Middle frontal gyrus (tissue), 1 donor: ENCODE measurements around the gene ZBED5.
"Not testable (repeated sequence)": the region's sequence is repeated elsewhere in the genome, so short reads cannot be mapped to it uniquely, and the experiment has no call there.

Experiments
- DNase-seq: peaks from one replicate; pipeline ENCODE4 v3.0.0-alpha.2; 2015; ENCODE audit warnings: low spot score; ENCODE audit errors: extremely low spot score

Gene ZBED5

DNA sequence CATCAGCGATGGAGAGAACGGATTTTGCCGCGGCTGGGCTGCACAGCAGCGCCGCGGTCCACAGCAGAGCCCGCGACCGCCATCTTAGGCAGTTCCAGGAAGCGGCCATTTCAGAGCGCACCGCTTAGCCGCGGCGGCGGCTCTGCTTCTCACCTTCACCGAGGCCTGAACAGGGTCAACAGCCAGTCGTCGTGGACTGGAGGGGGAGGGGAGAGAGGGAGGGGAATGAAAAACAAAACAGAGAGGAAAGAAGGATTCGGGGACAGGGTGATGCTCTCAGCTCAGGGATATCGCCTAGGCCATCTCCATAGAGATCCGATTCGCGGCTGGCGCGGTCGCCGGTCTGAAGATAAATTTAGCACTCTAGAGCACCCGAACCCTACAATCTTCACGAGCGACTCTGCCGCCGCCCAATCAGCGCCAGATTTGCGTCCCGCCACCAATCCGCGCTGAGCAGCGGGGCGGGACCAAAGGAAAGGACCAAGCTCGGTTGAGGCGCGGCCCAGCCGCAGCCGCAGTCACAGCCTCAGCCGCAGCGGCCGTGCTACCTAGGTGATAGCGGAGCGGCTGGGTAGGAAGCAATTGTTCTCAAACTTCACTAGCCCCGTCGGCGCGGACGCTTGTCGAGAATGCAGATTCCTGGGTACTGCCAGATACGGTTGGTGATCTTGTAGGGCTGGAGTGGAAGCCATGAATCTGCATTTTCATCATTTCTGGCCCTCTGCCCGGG is at the start of gene ZBED5:
ZBED5 (minus strand) TSS at position 345 of the 730 bp plus-strand sequence. CDS start 3,108 bp downstream, outside the sequence.
- DNase-seq = peak; percentile 99

DNA sequence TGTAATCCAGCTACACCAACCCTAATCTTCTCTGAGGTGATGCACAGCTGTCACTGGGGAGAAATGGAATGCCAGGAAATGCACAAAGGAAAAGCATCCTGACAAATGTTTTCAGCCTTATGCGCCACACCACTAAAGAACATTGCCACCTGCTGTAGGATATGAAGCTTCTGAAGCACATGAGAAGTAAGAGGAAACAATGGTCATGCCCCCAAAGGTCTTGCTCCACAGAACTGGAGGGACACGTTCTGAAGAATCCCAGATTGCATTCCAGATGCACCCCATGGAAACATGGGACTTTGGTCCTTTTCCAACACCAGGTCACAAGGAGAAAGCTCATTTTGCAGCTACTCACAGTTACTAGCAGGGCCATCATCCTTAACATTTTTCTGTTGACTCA is 48.7 kb upstream of the ZBED5 start:
- DNase-seq = no peak

DNA sequence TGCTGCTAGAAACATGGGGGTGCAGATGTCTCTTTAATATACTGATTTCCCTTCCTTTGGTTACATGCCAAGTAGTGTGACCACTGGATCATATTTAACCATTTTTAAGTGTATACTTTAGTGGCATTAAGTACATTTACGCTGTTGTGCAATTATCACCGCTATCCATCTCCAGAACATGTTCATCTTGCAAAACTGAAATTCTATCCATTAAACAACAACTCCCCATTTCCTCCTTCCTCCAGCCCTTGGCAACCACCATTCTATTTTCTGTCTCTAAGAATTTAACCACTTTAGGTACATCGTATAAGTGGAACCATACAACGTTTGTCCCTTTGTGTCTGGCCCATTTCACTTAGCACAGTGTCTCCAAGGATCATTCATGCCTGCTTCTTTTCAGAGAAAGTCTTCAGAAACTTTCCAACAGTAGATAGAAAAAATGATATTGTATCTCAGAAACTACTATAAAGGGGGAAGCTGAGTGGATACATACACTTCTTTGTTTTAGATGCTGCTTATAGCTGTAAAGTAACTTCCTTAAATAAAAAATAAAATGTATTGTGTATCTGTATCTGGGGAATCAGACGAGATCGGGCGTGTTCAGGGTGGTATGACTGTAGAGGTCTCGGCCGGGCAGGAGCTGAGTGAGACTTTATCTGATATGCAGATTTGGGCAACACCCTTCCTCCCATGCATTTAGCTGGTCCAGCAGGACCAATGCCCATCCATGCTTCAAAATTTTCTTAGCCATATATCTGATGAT is 44.6 kb upstream of the ZBED5 start:
- no peak for DNase-seq

DNA sequence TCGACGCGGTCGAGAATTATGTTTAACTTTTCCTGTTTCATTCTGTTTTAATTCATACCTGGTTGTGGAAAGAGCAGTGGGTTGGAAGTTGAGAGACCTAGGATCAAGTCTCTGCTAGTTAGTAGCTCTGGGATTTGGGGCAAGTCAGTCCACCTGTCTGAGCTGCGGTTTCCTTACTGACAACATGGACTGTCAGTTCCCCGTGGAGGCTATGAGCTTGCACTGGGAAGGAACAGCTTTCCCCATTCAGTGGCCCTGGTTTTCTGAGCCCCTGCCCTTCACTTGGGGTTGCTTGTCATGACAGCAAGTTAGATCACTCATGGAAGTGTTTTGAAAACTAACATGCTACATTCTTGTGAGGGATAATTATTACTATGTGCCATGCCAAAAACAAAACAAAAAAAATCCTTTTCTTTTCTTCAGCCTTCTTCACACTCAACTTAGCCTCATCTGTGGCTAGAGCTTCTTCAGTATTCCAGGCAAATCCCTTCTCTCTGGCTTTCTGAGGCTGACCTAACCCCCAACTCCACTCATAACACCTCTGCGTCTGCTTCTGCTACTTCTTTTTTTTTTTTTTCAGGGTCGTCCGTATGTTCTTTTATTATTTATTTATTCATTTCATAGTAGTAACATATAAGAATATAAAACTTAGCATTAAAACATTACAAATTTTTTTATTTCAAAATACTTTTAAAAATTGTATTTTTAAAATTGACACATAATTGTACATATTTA is 43.0 kb upstream of the ZBED5 start:
- DNase-seq = no peak

- DNase-seq = no peak
These were observed 41.4 kb upstream of the ZBED5 start for GRCh38 chr11:10899121-10899830.

- no peak for DNase-seq
These were observed 40.8 kb upstream of the ZBED5 start for GRCh38 chr11:10898763-10899025.

DNA sequence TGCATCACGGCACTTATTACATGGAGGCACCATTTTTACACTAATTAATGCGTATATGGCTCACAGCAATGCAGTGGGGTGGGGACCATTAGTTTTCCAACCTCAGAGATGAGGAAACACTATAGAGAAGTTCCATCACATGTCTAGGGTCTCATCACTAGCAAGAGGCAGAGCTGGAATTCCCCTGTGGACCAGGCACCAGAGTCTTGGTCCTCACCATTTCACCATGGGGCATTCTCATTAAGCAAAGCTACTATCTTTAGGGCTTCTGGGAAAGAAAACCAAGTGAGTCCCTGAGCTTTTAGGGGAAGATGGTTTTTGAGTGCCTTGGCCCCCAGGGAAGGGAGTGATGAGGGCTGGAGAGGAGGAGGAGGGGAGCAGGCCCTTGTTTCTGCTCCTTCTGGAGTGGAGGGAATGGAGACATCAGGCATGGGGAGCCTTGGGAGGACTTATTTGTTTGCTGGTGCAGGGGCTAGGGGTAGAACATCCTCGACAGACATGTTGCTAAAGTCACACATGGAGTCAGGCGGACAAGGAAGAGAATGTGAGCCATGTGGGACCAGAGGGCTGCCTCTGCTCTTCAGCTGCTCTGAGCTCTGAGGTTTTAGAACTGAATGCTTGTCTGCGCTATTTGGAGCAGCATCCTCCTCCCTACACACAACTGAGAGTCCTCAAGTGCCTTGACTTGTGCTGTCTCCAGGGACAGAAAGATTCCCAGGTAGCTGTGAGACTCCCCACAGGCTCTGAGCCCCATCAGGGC is 40.3 kb upstream of the ZBED5 start:
- no peak for DNase-seq

DNA sequence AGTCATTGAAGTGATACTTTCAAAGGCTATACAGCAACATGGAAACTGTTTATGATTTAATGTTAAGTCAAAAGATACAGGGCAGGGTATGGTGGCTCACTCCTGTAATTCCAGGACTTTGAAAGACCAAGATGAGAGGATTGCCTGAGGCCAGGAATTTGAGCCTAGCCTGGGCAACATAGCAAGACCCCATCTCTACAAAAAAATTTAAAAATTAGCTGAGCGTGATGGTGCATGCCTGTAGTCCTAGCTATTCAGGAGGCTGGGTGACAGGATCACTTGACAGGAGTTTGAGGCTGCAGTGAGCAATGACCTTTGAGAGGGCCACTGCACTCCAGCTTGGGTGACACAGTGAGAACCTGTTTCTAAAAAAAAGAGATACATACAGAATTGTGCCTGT is 39.3 kb upstream of the ZBED5 start:
- no peak for DNase-seq

GRCh38 chr11:10896493-10896892 is 38.6 kb upstream of the ZBED5 start:
- DNase-seq = no peak

DNA sequence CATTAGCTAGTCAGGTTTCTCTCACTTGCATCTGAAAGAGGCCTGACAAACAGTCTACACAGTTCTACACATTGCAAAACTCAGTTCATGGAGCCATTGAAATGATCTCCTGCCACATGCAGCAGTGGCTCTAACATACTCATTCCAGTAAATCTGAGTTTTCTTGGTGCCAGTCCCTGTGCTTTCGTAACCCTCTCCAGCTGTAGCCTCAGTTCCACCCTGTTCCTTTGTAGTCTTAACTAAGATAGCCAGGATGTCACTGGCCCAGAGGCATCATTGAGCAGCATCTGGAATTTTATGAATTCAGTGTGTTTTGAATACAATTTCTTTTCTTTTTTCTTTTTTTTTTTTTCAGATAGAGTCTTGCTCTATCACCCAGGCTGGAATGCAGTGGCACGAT is 37.4 kb upstream of the ZBED5 start:
- no peak for DNase-seq

DNA sequence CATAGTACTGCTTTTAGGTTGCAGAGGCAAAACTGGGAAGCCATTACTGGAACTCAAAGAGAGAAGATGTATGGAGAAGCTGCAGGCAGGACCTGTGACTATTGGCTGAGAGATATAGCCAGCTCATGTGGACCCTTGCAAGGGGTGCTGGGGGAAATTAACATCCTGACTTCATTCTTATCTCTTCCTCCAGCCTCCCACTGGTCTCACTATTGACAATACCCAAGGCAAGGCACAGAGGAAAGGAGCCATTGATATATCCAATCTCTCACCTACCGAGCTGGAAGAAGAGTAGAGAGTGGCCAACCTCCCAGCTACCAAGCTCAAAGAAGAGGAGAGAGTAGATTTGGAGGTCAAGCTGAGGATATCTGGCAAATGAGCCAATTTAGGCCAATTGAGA is 36.8 kb upstream of the ZBED5 start:
- no peak for DNase-seq

DNA sequence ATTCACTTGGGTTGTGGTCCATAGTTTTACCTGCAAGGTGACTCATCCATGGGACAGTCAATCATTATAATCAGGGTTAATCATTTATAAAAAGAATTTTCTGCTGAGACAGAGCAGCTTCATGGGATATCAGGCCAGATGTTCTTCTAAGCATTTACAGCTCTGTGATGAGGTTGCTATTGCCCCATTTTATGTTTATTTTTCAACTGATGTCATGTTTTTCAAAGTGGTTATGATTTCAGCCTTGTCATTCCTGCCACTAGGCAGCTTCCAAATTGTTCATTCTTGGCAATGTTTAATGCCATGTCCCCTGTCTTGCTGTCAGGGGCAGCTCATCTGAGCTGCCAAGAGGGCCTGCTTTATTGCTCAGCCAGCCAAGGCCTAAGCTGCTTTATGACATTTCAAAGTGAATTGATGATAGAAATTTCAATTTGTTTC is 35.9 kb upstream of the ZBED5 start:
- DNase-seq = no peak

GRCh38 chr11:10892250-10892649 is 34.4 kb upstream of the ZBED5 start:
- DNase-seq = no peak

- DNase-seq = no peak
These were observed 33.4 kb upstream of the ZBED5 start for GRCh38 chr11:10891151-10891720.

DNA sequence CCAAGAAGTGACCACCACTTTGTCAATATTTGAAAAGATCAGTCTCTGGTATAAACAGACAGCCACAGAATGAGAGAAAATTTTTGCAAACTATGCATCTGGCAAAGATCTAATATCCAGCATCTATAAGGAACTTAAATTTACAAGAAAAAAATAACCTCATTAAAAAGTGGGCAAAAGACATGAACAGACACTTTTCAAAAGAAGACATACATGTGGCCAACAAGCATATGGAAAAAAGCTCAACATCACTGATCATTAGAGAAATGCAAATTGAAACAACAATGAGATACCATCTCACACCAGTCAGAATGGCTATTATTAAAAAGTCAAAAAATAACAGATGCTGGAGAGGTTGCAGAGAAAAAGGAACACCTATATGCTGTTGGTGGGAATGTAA is 32.2 kb upstream of the ZBED5 start:
- not testable (repeated sequence) for DNase-seq

GRCh38 chr11:10887307-10887706 is 29.5 kb upstream of the ZBED5 start:
- no peak for DNase-seq

GRCh38 chr11:10886652-10887250 is 28.9 kb upstream of the ZBED5 start:
- DNase-seq = no peak

DNA sequence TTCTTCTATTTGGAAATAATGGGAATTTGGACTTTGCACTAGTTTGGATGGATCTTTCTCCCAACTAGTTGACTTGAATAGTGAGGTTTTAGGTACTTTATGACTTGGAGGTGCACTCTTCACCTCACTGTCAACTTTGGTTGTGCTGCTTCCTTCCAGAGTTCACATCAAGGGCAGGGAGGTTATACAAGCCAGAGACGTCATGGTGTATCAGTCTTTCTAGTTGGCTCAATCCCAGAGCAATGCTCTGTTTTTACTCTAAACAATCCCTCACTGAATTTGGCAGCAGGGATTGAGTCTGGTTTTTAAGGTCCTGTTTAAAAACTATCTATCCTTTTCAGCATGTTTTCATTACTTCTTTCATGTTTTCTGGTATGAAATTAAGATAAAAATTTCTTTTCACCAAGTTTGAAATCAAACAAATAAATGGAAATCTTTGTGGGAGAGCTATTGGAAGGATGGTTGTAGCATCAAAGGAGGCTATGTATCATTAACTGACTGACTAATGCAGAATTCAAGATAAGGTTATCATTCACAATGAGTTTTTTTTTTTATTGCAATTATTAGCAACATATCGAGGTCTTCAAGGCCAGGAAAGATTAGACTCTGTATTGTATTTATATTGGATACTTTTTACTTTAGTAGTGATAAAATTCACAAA is 28.0 kb upstream of the ZBED5 start:
- no peak for DNase-seq

- not testable (repeated sequence) for DNase-seq
These were observed 26.4 kb upstream of the ZBED5 start for GRCh38 chr11:10884292-10884691.

DNA sequence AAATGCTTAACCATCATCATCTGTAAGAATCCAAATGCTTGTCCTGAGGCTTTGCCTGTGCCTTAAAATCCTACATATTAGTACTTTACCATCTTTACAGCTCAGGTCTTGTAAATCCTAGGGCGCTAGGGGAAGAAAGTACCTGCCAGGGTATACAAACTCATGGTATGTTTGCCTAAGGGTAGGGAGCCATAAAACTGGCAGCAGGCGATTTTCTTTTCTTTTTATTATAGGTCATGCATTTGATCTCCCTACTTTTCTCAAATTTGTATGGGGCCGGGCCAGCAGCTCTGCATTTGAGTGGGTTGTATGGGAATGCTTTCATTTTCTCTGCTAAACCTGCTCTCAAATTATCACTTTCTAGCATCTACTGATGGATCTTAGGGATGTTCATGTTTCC is 24.0 kb upstream of the ZBED5 start:
- no peak for DNase-seq
